AG09319 (cell line): ENCODE data around the gene APBB1IP.

Experiments used
- DNase-seq: peaks from one replicate; pipeline ENCODE4 v3.0.0-alpha.2; 2010; ENCODE audit warnings: low read depth; ENCODE audit errors: extremely low read depth
- TF ChIP-seq, protein P1 (sequence below): IDR thresholded peaks from 2 replicates; pipeline ENCODE4 v1.5.1; 2011; ENCODE audit warnings: low read depth, mild to moderate bottlenecking, inconsistent platforms, low read length, moderate library complexity

The APBB1IP gene

DNA sequence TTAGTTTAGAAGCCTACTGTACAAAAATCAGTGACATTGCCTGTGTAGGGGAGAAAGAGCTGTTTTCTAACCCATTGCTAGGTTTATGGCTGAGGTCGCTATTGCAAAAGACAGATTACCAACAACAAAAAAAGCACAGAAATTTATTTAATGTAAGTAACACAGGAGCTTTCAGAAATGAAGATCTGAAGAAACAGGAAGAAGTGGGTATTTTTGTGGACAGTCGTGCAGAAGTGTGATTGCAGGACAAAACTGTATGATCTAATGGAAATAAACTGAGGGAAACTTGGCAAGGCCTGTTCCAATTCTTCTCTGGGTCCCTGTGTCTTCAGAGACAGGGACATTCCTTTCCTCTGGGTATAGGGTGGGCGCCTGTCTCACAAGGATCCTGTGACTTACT, 87.4 kb downstream of the APBB1IP start:
- DNase-seq = no peak
- TF ChIP-seq, protein P1, sequence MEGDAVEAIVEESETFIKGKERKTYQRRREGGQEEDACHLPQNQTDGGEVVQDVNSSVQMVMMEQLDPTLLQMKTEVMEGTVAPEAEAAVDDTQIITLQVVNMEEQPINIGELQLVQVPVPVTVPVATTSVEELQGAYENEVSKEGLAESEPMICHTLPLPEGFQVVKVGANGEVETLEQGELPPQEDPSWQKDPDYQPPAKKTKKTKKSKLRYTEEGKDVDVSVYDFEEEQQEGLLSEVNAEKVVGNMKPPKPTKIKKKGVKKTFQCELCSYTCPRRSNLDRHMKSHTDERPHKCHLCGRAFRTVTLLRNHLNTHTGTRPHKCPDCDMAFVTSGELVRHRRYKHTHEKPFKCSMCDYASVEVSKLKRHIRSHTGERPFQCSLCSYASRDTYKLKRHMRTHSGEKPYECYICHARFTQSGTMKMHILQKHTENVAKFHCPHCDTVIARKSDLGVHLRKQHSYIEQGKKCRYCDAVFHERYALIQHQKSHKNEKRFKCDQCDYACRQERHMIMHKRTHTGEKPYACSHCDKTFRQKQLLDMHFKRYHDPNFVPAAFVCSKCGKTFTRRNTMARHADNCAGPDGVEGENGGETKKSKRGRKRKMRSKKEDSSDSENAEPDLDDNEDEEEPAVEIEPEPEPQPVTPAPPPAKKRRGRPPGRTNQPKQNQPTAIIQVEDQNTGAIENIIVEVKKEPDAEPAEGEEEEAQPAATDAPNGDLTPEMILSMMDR = no peak

- TF ChIP-seq, protein P1 = no peak
- no peak for DNase-seq
Measured at GRCh38 chr10:26527018-26527417, 88.9 kb downstream of the APBB1IP start.

DNA sequence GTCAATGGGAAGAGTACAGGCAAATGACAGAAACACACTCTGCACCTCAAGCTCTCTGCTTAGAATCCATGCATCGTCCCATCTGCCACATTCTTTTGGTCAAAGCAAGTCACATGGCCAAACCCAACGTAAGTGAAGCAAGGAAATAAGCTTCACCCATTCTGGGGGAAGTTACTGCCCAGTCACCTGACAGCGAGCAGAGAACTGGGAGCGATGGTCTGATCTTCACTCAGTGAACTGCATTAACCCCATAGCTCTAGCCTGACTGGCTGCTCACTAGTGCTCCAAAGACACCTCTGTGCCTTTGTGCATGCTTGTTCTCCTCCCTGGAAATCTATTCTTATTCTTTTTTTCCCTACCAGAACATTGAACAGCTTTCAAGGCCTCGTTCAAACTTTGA, 89.9 kb downstream of the APBB1IP start:
- DNase-seq = no peak
- TF ChIP-seq, protein P1 = no peak

GRCh38 chr10:26528715-26529393, 90.7 kb downstream of the APBB1IP start:
- DNase-seq = no peak
- TF ChIP-seq, protein P1 = no peak

GRCh38 chr10:26534384-26534783, 96.2 kb downstream of the APBB1IP start:
- TF ChIP-seq, protein P1 = no peak

GRCh38 chr10:26540601-26541000, 102.5 kb downstream of the APBB1IP start:
- no peak for DNase-seq
- TF ChIP-seq, protein P1 = no peak

More at GRCh38 chr10:26534384-26534783, 96.2 kb downstream of the APBB1IP start:
- no peak for DNase-seq

GRCh38 chr10:26543567-26544306, 105.6 kb downstream of the APBB1IP start:
- TF ChIP-seq, protein P1 = no peak
- no peak for DNase-seq
